ENCODE results near the gene TAS2R13. TPM values are rescaled to one million over a fixed set of nuclear protein-coding genes. Genes with fewer than 3 reads are reported as not detected.

Gene TAS2R13
- not detected for polyA plus RNA-seq (ENCODE audit: insufficient read length)

- DNase-seq, result no peak
Measured at GRCh38 chr12:10909462-10909861, at the start of gene TAS2R13. Gene TAS2R13 (minus strand): TSS chr12:10909562. CDS start chr12:10909298, 264 bp downstream.

GRCh38 chr12:10957741-10958140 lies 48.4 kb upstream of the TAS2R13 start:
- DNase-seq, result no peak

GRCh38 chr12:10956085-10956484 lies 46.7 kb upstream of the TAS2R13 start:
- DNase-seq, result no peak

GRCh38 chr12:10952645-10953044 lies 43.3 kb upstream of the TAS2R13 start:
- DNase-seq, result no peak

- no peak for DNase-seq
Measured at GRCh38 chr12:10943167-10943566, 33.8 kb upstream of the TAS2R13 start.

- DNase-seq, result no peak
Measured at GRCh38 chr12:10941916-10942607, 32.7 kb upstream of the TAS2R13 start.

GRCh38 chr12:10941369-10941768 lies 32.0 kb upstream of the TAS2R13 start:
- no peak for DNase-seq

- DNase-seq, result no peak
Measured at GRCh38 chr12:10940389-10940788, 31.0 kb upstream of the TAS2R13 start.

GRCh38 chr12:10939163-10939562 lies 29.8 kb upstream of the TAS2R13 start, which contains the start of gene TAS2R14:
Gene TAS2R14 (minus strand): TSS chr12:10939263. CDS start chr12:10939207, 56 bp downstream.
- DNase-seq, result no peak

GRCh38 chr12:10936506-10936905 lies 27.1 kb upstream of the TAS2R13 start:
- no peak for DNase-seq

- no peak for DNase-seq
Measured at GRCh38 chr12:10928746-10929286, 19.5 kb upstream of the TAS2R13 start, which contains the start of gene PRH2. Gene PRH2 (plus strand): TSS chr12:10929236. CDS start chr12:10929274, 38 bp downstream.

GRCh38 chr12:10926269-10926668 lies 16.9 kb upstream of the TAS2R13 start:
- no peak for DNase-seq

GRCh38 chr12:10919809-10920208 lies 10.4 kb upstream of the TAS2R13 start:
- no peak for DNase-seq

- DNase-seq, result no peak
Measured at GRCh38 chr12:10910380-10910779, 1.0 kb upstream of the TAS2R13 start.

- DNase-seq, result no peak
Measured at GRCh38 chr12:10904686-10905085, 4.7 kb downstream of the TAS2R13 start.

- DNase-seq, result no peak
Measured at GRCh38 chr12:10901427-10901826, 7.9 kb downstream of the TAS2R13 start.

- no peak for DNase-seq
Measured at GRCh38 chr12:10900972-10901371, 8.4 kb downstream of the TAS2R13 start.

- DNase-seq, result no peak
Measured at GRCh38 chr12:10900530-10900929, 8.8 kb downstream of the TAS2R13 start.

- DNase-seq, result no peak
Measured at GRCh38 chr12:10896854-10897253, 12.5 kb downstream of the TAS2R13 start.

GRCh38 chr12:10891937-10892336 lies 17.4 kb downstream of the TAS2R13 start:
- no peak for DNase-seq

- no peak for DNase-seq
Measured at GRCh38 chr12:10889226-10889625, 20.1 kb downstream of the TAS2R13 start.

GRCh38 chr12:10884086-10884725 lies 25.2 kb downstream of the TAS2R13 start, which contains the start of gene PRH1:
Gene PRH1 (minus strand): TSS chr12:10884255. CDS start chr12:10884217, 38 bp downstream.
- no peak for DNase-seq

- DNase-seq, result no peak
Measured at GRCh38 chr12:10873378-10873777, 36.0 kb downstream of the TAS2R13 start.

- DNase-seq, result no peak
Measured at GRCh38 chr12:10867381-10867780, 42.0 kb downstream of the TAS2R13 start.
